Activated CD8-positive, alpha-beta memory T cell treated with anti-CD3 and anti-CD28 coated beads, Interleukin-2, amount 10 ng/mL, durations not matched to agents 7 days and 5 days (primary cell): Measurements from ENCODE around the gene CCDC85A. TPM values are rescaled to one million over a fixed set of nuclear protein-coding genes. Genes with fewer than 3 reads are reported as not detected.

Source experiments
- ATAC-seq: fragments of 150-1000 bp; cut with Tn5 transposase; one replicate; pipeline ENCODE4 v1.10.0; 2021; ENCODE audit warnings: moderate library complexity
- CTCF ChIA-PET: fragments of 350-600 bp; sonication (Branson Sonifier 250); formaldehyde crosslinking; loops from one replicate; lab custom pipeline; 2021; ENCODE audit warnings: antibody characterized with exemption; lab: Charles Lee
- DNase-seq: peaks from one replicate; pipeline ENCODE4 v3.0.0-alpha.2; 2020
- H3K27ac Mint-ChIP-seq: one replicate; pipeline ENCODE4 v1.8.0; 2021; ENCODE audit warnings: mild to moderate bottlenecking, mixed read lengths
- H3K27me3 Mint-ChIP-seq: one replicate; pipeline ENCODE4 v1.8.0; 2021; ENCODE audit warnings: mixed read lengths
- H3K36me3 Mint-ChIP-seq: one replicate; pipeline ENCODE4 v1.8.0; 2021; ENCODE audit warnings: mild to moderate bottlenecking, mixed read lengths
- H3K4me1 Mint-ChIP-seq: one replicate; pipeline ENCODE4 v1.8.0; 2021; ENCODE audit warnings: mixed read lengths
- H3K4me3 Mint-ChIP-seq: one replicate; pipeline ENCODE4 v1.8.0; 2021; ENCODE audit warnings: mild to moderate bottlenecking, moderate library complexity, mixed read lengths
- H3K9me3 Mint-ChIP-seq: one replicate; pipeline ENCODE4 v1.8.0; 2022; ENCODE audit warnings: low read depth, mixed read lengths
- total RNA-seq, 2 experiments: library from RNA; stranded (reverse); gene quantifications; one replicate each; pipeline ENCODE4 v1.2.3, GENCODE V29; 2021

CCDC85A gene
- total RNA-seq, 2 experiments from 2014 or later = not detected

- DNase-seq (no peak), ATAC-seq (no peak)
- Mint-ChIP-seq H3K4me1 (no peaks in the 10 kb centered on the region), H3K9me3 (peaks cover 5% of the 10 kb centered on the region), H3K4me3 (no peak overlapping the region), H3K27ac (no peak overlapping the region), H3K27me3 (no peaks in the 10 kb centered on the region), H3K36me3 (no peaks in the 10 kb centered on the region)
- CTCF ChIA-PET = no interaction called here
These were observed 129.7 kb downstream of the CCDC85A start for GRCh38 chr2:56313500-56313921.

- H3K27me3 Mint-ChIP-seq = no peaks in the 10 kb centered on the region
- H3K9me3 Mint-ChIP-seq = peaks cover 4% of the 10 kb centered on the region
- no peak overlapping the region for H3K27ac Mint-ChIP-seq
- no peak for DNase-seq
- no peak overlapping the region for H3K4me3 Mint-ChIP-seq
- H3K36me3 Mint-ChIP-seq = no peaks in the 10 kb centered on the region
- CTCF ChIA-PET = no interaction called here
- ATAC-seq = no peak
- no peaks in the 10 kb centered on the region for H3K4me1 Mint-ChIP-seq
These were observed 130.6 kb downstream of the CCDC85A start for GRCh38 chr2:56314371-56314770.

DNA sequence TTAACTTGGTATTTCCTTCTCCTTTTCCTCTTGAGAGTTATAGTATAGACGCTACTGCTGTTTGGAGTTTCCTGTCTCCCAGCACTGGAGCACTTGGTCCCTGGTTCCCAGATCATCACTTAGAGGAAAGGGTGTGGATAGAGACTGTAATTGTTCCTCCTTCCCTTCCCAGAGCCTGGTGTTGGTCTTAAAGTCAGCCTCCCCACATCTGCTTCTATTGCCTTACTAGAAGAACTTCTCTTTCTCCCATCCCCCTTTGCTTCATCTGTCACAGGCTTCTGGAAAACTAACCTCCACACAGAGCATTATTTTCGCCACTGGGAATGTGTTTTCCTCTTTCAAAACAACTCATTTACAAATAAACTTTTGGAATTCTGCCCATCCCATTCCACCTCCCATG, 131.0 kb downstream of the CCDC85A start:
- no peak for ATAC-seq
- no peak overlapping the region for H3K27ac Mint-ChIP-seq
- no peaks in the 10 kb centered on the region for H3K27me3 Mint-ChIP-seq
- no peak for DNase-seq
- H3K9me3 Mint-ChIP-seq = peaks cover 4% of the 10 kb centered on the region
- no peak overlapping the region for H3K4me3 Mint-ChIP-seq
- CTCF ChIA-PET = no interaction called here
- no peaks in the 10 kb centered on the region for H3K4me1 Mint-ChIP-seq
- no peaks in the 10 kb centered on the region for H3K36me3 Mint-ChIP-seq

GRCh38 chr2:56315376-56315775, 131.6 kb downstream of the CCDC85A start:
- Mint-ChIP-seq H3K4me3 (no peak overlapping the region), H3K4me1 (no peaks in the 10 kb centered on the region), H3K36me3 (no peaks in the 10 kb centered on the region), H3K9me3 (peaks cover 4% of the 10 kb centered on the region), H3K27me3 (no peaks in the 10 kb centered on the region), H3K27ac (no peak overlapping the region)
- CTCF ChIA-PET = no interaction called here
- DNase-seq (no peak), ATAC-seq (no peak)

DNA sequence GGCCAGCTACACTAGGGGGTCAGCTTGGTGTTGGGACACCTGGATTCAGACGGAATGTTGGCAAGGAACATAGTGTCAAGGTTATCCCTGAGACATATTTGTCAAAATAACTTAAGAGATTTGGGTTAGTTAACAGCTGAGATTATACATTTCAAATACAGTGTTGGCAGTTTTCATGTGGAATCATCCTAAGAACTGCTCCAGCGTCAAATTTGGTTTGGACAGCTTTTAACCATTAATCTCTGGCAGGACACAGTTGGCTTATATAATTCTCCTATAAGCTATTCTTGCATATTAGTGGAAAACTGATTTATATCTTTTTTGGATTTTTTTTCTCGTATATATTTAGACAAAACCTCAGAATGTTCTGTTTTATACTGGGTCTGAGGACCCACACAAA, 132.2 kb downstream of the CCDC85A start:
- no peak overlapping the region for H3K27ac Mint-ChIP-seq
- CTCF ChIA-PET = no interaction called here
- peaks cover 4% of the 10 kb centered on the region for H3K9me3 Mint-ChIP-seq
- no peaks in the 10 kb centered on the region for H3K27me3 Mint-ChIP-seq
- ATAC-seq = no peak
- H3K4me3 Mint-ChIP-seq = no peak overlapping the region
- no peaks in the 10 kb centered on the region for H3K4me1 Mint-ChIP-seq
- no peaks in the 10 kb centered on the region for H3K36me3 Mint-ChIP-seq
- DNase-seq = no peak

GRCh38 chr2:56318147-56318546, 134.4 kb downstream of the CCDC85A start:
- no peak for DNase-seq
- Mint-ChIP-seq H3K4me1 (no peaks in the 10 kb centered on the region), H3K4me3 (no peak overlapping the region), H3K27ac (no peak overlapping the region), H3K9me3 (peaks cover 4% of the 10 kb centered on the region), H3K27me3 (no peaks in the 10 kb centered on the region), H3K36me3 (no peaks in the 10 kb centered on the region)
- CTCF ChIA-PET = no interaction called here
- no peak for ATAC-seq

- ATAC-seq = no peak
- H3K27me3 Mint-ChIP-seq = no peaks in the 10 kb centered on the region
- DNase-seq = no peak
- H3K36me3 Mint-ChIP-seq = no peaks in the 10 kb centered on the region
- CTCF ChIA-PET = no interaction called here
- H3K4me3 Mint-ChIP-seq = no peak overlapping the region
- H3K27ac Mint-ChIP-seq = no peak overlapping the region
- H3K4me1 Mint-ChIP-seq = no peaks in the 10 kb centered on the region
- peaks cover 2% of the 10 kb centered on the region for H3K9me3 Mint-ChIP-seq
These were observed 142.0 kb downstream of the CCDC85A start for GRCh38 chr2:56325661-56326345.

GRCh38 chr2:56326346-56326741, 142.6 kb downstream of the CCDC85A start:
- Mint-ChIP-seq H3K9me3 (peaks cover 2% of the 10 kb centered on the region), H3K36me3 (no peaks in the 10 kb centered on the region), H3K27ac (no peak overlapping the region), H3K27me3 (no peaks in the 10 kb centered on the region), H3K4me3 (no peak overlapping the region), H3K4me1 (no peaks in the 10 kb centered on the region)
- no peak for ATAC-seq
- no peak for DNase-seq
- CTCF ChIA-PET = no interaction called here

DNA sequence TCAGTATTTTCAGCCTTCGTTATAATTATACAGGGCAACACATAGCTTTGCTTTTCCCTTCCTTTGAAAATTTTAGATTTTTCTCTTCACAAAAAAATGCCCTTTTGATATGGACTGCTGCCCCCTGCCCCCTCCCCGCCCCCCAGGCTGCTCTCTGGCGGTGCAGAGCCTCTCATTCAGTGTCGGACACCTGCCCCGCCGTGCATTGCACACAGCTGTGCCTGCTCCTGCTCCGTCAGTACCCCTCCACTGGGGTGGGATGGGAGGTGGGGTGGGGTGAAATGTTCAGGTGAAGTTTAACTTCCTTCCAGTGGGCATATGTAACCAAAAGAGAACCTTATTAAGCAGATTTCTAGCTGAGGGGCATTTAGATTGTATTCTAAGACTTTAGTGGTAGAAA, 148.0 kb downstream of the CCDC85A start:
- DNase-seq = no peak
- no peaks in the 10 kb centered on the region for H3K27me3 Mint-ChIP-seq
- H3K4me1 Mint-ChIP-seq = no peaks in the 10 kb centered on the region
- H3K27ac Mint-ChIP-seq = no peak overlapping the region
- CTCF ChIA-PET = no interaction called here
- peaks cover 2% of the 10 kb centered on the region for H3K9me3 Mint-ChIP-seq
- ATAC-seq = no peak
- no peaks in the 10 kb centered on the region for H3K36me3 Mint-ChIP-seq
- no peak overlapping the region for H3K4me3 Mint-ChIP-seq

GRCh38 chr2:56333812-56334485, 150.2 kb downstream of the CCDC85A start:
- H3K4me1 Mint-ChIP-seq = no peaks in the 10 kb centered on the region
- no peak overlapping the region for H3K4me3 Mint-ChIP-seq
- H3K9me3 Mint-ChIP-seq = peaks cover 1% of the 10 kb centered on the region
- no peak overlapping the region for H3K27ac Mint-ChIP-seq
- H3K27me3 Mint-ChIP-seq = no peaks in the 10 kb centered on the region
- H3K36me3 Mint-ChIP-seq = no peaks in the 10 kb centered on the region
- CTCF ChIA-PET = no interaction called here
- DNase-seq = no peak
- ATAC-seq = no peak

GRCh38 chr2:56334622-56335021, 150.8 kb downstream of the CCDC85A start:
- no peak overlapping the region for H3K4me3 Mint-ChIP-seq
- CTCF ChIA-PET = no interaction called here
- DNase-seq (no peak), ATAC-seq (no peak)
- no peak overlapping the region for H3K27ac Mint-ChIP-seq
- H3K4me1 Mint-ChIP-seq = no peaks in the 10 kb centered on the region
- no peaks in the 10 kb centered on the region for H3K36me3 Mint-ChIP-seq
- no peaks in the 10 kb centered on the region for H3K27me3 Mint-ChIP-seq
- H3K9me3 Mint-ChIP-seq = no peaks in the 10 kb centered on the region

- Mint-ChIP-seq H3K36me3 (no peaks in the 10 kb centered on the region), H3K4me3 (no peak overlapping the region), H3K9me3 (no peaks in the 10 kb centered on the region)
These were observed 151.3 kb downstream of the CCDC85A start for GRCh38 chr2:56335101-56335500.

DNA sequence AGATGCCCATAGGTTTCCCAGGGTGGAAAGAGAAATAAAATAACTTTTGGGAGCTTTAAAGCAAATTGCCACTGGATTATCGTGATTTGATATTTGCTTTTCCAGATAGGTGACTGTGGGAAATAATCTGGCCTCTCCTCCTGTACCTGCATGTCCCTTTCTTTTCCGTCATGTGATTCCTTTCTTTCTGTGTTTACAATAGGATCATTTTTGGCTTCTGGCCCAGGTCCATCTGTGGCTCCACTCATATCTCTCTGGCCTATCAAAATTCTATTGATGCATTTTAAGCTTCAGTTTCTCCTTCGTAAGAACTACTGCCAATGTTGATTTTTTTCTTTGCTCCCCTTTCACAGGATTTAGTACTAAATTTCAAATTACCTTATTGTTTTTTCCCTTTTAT, 153.6 kb downstream of the CCDC85A start:
- DNase-seq = no peak
- Mint-ChIP-seq H3K9me3 (no peaks in the 10 kb centered on the region), H3K27me3 (no peaks in the 10 kb centered on the region), H3K4me1 (no peaks in the 10 kb centered on the region), H3K4me3 (no peak overlapping the region), H3K27ac (no peak overlapping the region), H3K36me3 (no peaks in the 10 kb centered on the region)
- CTCF ChIA-PET = no interaction called here
- ATAC-seq = no peak

More at GRCh38 chr2:56335101-56335500, 151.3 kb downstream of the CCDC85A start:
- Mint-ChIP-seq H3K4me1 (no peaks in the 10 kb centered on the region), H3K27me3 (no peaks in the 10 kb centered on the region), H3K27ac (no peak overlapping the region)
- DNase-seq (no peak), ATAC-seq (no peak)
- CTCF ChIA-PET = no interaction called here

- no peaks in the 10 kb centered on the region for H3K4me1 Mint-ChIP-seq
- no peaks in the 10 kb centered on the region for H3K9me3 Mint-ChIP-seq
- no peak overlapping the region for H3K4me3 Mint-ChIP-seq
- H3K27me3 Mint-ChIP-seq = no peaks in the 10 kb centered on the region
- ATAC-seq (no peak), DNase-seq (no peak)
- no peak overlapping the region for H3K27ac Mint-ChIP-seq
- no peaks in the 10 kb centered on the region for H3K36me3 Mint-ChIP-seq
- CTCF ChIA-PET = no interaction called here
These were observed 154.4 kb downstream of the CCDC85A start for GRCh38 chr2:56338232-56338631.
